ENCODE results near the gene PRKAA1. TPM values are rescaled to one million over a fixed set of nuclear protein-coding genes. Genes with fewer than 3 reads are reported as not detected.

Gene PRKAA1
- total and polyA plus RNA-seq, 2 of the 13 experiments (the other 11 are each of a cell fraction or from before 2014, with no cell fraction given): 36.6 to 58.0 TPM

GRCh38 chr5:40798012-40798800, at the start of gene PRKAA1 (continued):
- TF ChIP-seq ZNF710 (CRISPR knock-in tag; IDR thresholded peaks at IDR 0.05; ENCODE audit: borderline replicate concordance) (no peak), THAP9 (CRISPR knock-in tag; IDR thresholded peaks at IDR 0.05; ENCODE audit: borderline replicate concordance) (peak; percentile 78; the same call in 1 of the 2 replicates), ZNF629 (CRISPR knock-in tag; conservative IDR thresholded peaks at IDR 0.05) (no peak), ZNF547 (CRISPR knock-in tag; IDR thresholded peaks at IDR 0.05) (0 out of 2 replicates have a peak, but pooled peaks have one; percentile 34), PAX8 (CRISPR knock-in tag; IDR thresholded peaks at IDR 0.05; ENCODE audit: borderline replicate concordance) (no peak), ATM (IDR thresholded peaks at IDR 0.05; ENCODE audit: borderline replicate concordance) (no peak), SRY (CRISPR knock-in tag; IDR thresholded peaks at IDR 0.05) (no peak), ZNF3 (CRISPR knock-in tag; IDR thresholded peaks at IDR 0.05) (no peak), ATF5 (CRISPR knock-in tag; IDR thresholded peaks at IDR 0.05; ENCODE audit: low read depth) (no peak), THAP7 (CRISPR knock-in tag; IDR thresholded peaks at IDR 0.05) (no peak), MZF1 (CRISPR knock-in tag; IDR thresholded peaks at IDR 0.05; ENCODE audit: borderline replicate concordance) (no peak), ZNF460 (CRISPR knock-in tag; IDR thresholded peaks at IDR 0.05; ENCODE audit: borderline replicate concordance) (no peak), GRHL1 (CRISPR knock-in tag; conservative IDR thresholded peaks at IDR 0.05) (no peak), ZNF841 (CRISPR knock-in tag; IDR thresholded peaks at IDR 0.05; ENCODE audit: borderline replicate concordance) (no peak), POLR2AphosphoS5 (IDR thresholded peaks at IDR 0.05; ENCODE audit: low read depth, low read length) (peak; percentile 86), MYPOP (CRISPR knock-in tag; IDR thresholded peaks at IDR 0.05) (no peak; the same call in 1 of the 2 replicates)

Measured in HepG2 (cell line).